Measurements from ENCODE around the gene EHMT1.

EHMT1 gene

DNA sequence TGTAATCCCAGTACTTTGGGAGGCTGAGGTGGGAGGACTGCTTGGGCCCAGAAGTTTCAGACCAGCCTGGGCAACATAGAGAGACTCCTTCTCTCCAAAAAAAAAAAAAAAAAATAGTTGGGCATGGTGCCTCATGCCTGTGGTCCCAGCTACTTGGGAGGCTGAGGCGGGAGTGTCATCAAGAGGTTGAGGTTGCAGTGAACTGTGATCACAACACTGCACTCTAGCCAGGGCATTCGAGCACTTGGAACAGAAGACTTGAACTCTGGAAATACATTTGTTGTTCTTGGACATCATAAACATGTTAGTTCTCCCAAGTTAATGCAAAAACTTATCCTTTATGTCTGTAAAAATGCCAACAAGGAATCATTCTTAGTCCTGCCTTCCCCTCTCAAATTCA is 29.6 kb downstream of the EHMT1 start:
- DNase-seq, result no peak

DNA sequence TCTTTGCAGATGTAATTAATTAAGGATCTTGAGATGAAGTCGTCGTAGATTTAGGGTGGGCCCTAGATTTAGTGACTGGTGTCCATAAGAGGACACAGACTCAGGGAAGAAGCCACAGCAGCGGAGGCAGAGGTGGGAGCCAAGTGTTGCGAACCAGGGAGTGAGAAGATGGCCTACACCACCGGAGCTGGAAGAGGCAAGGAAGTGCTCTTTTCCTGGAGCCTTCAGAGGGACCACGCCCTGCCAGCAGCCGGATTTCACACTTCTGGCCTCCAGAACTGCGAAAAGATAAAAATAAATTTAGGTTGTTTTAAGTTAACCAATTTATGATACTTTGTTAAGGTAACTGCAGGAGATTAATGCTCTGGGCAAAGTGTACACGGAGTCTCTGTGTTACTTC is 30.7 kb downstream of the EHMT1 start:
- DNase-seq, result no peak

DNA sequence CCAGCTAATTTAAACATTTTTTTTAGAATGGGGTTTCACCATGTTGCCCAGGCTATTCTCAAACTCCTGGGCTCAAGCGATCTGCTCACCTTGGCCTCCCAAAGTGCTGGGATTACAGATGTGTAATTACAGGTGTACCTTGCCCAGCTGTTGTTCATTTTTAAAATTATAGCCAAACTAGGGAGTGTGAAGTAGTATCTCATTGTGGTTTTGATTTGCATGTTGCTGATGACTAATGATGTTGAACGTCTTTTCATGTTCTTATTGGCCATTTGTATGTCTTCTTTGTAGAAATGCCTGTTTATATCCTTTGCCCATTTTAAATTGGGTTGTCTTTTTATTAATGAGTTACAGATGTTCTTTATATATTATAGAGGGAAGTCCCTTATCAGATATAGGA is 31.5 kb downstream of the EHMT1 start:
- no peak for DNase-seq

DNA sequence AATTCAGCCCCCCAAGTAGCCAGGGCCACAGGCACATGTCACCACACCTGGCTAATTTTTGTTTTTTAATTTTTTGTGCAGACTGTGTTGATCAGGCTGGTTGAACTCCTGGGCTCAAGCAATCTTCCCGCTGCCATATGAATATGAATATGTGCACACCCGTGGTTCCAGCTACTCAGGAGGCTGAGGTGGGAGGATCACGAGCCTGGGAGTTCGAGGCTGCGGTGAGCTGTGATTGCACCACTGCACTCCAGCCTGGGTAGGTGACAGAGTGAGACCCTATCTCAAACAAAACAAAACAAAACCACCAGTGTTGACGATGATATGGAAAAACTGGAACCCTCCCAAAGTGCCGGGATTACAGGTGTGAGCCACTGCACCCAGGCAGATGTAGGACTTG is 32.0 kb downstream of the EHMT1 start:
- DNase-seq, result no peak

DNA sequence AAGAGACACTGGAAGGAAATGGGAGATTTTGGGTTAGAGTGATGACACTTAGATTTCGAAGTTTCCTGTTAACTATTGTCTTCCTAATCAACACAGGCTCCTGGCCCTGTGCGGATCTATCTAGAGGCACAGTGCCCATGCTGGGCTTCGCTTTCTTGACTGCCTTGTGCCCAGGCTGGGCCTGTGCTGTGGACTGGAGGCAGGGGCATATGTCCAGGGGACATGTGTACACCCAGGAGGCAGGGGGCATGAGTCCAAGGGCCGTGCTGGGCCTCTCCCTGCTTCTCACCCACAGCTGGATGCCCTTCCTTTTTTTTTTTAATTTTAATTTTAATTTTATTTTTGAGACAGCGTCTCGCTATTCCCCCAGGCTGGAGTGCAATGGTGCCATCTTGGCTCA is 37.6 kb downstream of the EHMT1 start:
- no peak for DNase-seq

DNA sequence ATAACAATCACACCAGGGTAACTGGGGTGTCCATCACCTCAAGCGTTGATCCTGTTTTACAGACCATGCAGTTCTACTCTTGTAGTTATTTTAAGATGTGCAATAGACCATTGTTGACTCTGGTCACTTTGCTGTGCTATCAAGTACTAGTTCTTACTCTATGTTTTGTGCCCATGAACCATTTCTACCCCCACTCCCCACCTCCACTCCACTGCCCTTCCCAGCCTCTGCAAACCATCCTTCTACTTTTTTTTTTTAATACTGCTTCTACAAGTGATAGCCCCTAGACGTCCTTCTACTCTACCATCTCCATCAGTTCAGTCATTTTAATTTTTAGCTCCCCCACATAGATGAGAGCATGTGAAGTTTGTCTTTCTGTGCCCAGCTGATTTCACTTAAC is 38.8 kb downstream of the EHMT1 start:
- DNase-seq, result no peak

DNA sequence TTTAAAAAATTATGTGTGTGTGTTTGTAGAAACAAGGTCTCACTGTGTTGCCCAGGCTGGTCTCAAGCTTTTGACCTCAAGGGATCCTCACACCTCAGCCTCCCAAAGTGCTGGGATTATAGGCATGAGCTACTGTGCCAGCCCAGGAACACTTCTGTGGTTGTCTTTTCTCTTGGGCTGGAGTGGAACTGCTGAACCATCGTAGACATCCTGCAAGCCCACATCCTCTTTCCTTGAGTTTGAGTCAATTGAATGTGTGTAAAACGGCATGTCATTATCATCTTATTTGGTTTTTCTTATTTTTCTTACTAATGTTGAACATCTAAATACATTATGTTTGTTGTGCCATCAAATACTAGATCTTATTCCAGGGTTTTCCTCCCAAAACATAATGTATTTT is 40.0 kb downstream of the EHMT1 start:
- no peak for DNase-seq

DNA sequence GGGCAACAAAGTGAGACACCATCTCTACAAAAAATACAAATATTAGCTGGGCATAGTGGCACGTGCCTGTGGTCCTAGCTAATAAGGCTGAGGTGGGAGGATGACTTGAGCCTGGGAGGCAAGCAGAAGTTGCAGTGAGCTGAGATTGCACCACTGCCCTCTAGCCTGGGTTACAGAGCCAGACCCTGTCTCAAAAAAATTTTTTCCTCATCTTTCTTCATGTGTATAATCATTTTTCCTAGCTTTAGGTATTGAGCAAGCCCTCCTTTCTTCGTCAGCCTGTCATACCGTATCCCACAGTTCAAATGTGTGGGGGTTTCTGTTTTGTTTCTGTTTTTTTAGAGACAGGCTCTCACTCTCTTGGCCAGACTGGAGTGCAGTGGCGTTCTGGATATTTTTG is 41.3 kb downstream of the EHMT1 start:
- no peak for DNase-seq

DNA sequence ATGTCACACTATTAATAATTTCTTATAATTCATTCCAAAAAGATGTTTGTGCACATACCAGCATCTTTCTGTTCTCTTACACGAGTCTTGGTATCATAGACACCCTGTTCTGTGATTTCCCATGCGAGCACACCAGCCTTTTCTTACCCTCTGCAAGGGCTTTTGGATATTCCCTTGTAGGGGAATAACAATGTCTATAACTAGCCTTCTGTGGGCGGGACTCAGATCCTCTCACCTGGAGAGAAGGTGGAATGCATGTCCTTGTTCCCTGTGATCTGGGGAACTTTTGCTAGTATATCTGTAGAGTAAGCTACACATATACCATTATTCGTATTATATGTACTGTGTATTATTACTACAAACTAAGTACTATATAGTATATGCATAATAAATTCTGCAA is 44.8 kb downstream of the EHMT1 start:
- no peak for DNase-seq

DNA sequence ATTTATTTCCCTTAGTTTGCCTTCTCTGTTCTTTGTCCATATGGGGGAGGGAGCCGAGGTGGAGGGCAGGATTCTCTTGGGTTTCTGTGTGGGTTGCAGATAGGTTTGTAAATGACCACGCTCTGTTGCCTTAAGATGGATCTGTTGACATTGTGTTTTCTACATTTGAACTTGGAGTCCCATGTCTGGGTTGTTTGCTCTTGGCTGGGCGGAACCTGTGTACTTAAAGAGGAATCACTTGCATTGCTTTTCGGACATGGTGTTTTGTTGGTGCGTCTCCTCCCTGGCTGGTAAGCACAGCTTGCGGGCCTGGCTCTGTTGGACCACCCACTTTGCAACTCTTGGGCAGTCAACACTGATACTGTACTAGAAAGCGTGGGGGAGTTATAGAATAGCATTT is 45.9 kb downstream of the EHMT1 start:
- no peak for DNase-seq

DNA sequence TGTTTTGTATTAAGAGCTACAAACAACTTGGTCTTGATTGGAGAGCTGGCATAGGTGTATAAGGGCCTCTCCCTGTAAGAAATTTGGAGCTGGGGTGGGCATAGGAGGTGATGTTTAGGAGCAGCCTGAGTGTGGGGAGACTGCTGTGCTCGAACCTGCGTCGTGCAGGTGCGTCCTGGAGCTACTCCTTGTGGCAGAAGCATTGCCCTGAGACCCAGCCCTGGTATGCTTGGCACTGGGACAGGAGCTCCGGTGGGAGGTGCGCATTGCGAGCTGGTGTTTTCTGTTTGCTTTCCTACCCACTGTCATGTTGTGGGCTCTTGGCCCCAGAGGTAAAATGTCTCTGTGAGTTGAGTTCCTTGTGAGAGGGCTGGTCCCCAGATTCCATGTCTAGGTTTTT is 46.4 kb downstream of the EHMT1 start:
- no peak for DNase-seq

DNA sequence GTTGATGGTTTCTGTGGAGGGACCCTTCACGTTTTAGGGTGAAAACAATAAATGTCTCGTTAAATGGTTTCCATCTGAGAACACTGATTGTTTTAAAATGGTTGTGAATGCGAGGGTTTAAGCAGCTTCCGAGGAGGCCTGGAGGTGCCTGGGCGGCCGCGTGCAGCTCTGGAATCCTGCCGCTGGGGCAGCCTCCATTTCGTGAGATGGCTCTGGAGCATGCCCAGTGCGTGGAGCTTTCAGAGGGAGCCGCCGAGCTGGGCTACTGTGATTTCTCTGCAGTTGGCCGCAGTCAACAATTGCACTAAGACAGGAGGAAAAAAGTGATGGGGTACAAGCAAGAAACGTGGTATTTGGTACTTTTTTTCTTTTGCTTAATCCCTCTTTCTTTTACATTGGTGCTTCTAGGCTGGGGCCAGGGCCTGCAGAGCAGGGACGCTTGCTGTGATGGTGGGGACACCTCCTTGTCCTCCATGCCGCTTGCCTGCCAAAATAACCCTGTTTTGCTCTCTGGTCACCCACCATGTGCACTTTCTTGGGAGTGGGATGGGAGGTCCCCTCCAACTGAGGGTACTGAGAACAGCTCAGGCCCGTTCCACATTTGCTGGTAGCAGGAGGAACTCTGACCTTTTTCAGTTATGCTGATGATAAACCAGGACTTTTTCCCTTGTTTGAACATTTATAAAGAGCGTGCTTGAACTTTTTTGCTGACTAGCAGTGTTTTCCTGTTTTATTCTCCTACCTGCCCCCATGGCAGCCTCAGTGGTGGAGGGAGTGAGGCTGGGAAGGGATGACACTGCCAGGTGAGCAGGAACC is 47.1 kb downstream of the EHMT1 start:
- no peak for DNase-seq

DNA sequence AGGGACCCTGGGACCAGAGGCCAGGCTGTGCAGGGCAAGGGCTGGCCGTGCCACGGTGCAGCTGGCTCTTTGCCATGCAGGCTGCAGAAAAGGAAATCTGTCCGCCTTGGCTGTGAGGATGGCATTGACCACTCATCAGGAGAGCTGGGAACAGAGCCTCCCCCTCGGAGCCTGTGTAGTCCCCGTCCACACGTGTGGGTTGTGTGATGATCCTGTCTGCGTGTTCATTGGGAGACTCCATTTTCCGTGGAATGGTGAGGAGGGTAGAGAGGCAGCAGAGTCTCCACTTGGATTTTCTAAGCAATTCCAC is 47.7 kb downstream of the EHMT1 start:
- DNase-seq, result no peak

DNA sequence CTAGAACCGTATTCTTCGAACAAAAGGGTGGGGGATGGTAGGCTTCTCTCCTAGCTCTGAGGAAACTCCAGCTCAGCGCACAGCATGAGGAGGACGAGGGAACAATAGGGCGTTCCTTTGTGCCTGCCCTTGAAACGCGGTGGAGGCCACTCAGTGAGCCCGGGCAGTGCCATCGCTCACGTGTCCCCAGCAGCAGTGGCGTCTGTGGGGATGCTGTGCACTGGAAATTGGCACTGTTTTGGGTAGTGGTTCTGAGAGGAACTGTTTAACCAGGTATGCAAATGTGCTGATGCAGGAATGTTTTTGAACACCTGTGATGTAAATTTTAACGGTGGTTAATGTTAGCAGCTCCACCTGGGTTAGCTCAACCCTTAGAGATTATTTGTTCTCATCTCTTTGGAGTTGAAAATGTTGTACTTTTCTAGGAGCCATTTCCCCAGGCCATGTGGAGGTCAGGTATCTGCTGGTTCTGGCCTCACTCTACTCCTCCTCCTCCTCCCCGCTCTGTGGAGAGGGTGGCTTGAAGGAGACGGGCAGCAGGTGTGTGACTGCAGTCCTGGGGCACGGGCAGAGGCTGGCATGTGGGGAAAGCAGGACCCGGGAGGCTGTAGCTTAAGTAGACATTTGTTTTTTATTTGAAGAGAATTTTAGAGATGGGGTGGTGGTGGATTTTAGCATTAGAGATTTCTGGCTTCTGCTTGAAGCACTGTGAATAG is 48.3 kb downstream of the EHMT1 start:
- no peak for DNase-seq

DNA sequence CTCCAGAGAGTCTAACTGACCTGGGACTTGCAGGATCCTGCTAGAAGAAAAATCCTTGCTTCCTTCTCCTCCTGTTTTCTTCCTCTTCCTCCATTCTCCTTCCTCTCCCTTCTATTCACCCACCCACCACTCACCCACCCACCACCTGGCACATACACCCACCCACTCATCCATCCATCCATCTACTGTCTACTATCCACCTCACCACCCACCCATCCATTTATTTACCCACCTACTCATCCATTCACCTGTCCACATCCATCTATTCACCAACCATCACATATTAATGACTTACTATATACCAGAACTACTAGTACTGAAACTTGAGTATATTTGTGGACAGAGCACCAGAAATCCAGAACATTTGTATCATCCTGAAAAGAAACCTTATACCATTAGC is 49.4 kb downstream of the EHMT1 start:
- DNase-seq, result no peak

DNA sequence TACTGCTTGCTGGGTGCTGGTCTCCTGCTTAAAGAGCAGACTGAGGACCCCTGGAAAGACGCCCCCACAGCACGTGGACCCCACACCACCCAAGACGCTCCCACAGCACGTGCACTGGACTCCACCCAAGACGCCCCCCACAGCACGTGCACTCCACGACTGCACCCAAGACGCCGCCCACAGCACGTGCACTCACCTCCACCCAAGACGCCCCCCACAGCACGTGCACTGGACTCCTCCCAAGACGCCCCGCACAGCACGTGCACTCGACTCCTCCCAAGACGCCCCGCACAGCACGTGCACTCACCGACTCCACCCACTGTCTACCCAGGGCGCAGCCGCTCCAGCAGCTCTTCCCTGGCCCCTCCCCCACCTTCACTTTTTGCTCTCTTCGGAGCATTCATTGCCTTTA is 50.5 kb downstream of the EHMT1 start:
- no peak for DNase-seq

DNA sequence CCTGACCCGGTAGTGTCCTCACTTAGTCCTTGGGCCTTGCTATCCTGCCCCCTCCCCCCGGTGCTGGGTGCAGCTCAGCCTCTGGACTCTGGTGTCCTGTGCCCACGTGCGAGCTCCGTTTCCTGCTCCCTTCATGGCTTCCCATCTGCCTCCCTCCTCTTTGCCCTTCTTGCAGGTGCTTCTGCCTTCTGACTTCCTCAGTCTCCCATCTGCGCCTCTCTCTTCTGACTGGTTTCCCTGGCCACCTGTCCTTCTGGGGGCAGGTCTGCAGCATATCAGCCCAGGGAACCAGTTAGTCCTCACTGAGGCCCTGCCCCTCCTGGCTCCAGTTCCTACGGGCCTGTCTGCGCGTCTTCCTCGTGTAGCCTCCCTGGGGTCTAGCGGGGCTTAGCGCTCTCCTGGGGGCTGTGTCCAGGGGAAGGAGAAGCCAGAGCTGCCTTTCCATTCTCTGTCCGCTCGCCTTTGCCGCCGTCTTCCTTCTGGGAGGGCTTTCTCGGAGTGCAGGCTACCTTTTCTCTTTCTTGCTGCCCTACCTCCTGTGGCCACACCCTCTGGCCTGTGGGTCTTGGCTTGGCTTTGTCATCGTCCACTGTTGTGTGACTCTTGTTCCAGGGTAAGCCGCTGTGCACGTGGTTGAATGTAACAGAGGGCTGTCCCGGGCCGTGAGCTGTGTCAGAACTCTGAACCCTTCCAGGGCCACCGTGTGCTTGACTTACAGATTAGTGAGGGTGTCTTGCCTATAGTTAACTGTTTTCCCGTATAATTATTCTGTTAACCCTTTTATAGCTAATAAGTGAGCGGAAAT is 51.8 kb downstream of the EHMT1 start:
- DNase-seq, result no peak

DNA sequence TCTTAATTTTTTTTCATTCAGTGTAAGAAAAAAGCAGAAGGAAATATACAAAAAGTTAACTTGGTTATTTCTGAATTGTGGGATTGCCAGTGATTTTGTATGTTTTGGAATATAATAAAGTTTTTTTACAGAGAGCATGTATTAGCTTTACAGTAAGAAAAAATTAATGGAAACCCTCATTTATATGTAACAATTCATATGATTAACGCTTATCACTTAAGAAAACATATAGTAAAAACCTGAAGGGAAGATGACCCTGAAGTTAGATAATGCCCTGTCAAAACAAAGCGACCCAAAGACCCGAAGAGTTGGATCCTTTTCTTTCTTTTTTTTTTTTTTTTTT is 52.4 kb downstream of the EHMT1 start:
- DNase-seq, result no peak

DNA sequence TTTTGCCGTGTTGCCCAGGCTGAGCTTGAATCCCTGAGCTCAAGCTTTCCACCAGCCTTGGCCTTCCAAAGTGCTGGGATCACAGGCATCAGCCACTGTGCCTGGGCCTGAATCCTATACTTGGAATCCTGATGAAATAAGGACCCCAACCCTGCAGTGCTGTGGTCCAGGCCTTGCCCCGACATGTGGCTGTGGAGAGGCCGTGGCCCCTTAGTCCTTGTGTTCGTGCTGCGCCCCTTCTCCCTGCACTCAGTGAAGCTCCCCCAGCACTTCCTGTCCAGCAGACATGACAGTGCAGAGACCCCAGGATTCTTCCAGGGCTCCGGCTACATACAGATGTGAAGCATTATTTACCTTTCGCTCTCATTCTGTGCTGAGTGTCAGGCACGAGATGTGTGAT is 52.9 kb downstream of the EHMT1 start:
- no peak for DNase-seq

DNA sequence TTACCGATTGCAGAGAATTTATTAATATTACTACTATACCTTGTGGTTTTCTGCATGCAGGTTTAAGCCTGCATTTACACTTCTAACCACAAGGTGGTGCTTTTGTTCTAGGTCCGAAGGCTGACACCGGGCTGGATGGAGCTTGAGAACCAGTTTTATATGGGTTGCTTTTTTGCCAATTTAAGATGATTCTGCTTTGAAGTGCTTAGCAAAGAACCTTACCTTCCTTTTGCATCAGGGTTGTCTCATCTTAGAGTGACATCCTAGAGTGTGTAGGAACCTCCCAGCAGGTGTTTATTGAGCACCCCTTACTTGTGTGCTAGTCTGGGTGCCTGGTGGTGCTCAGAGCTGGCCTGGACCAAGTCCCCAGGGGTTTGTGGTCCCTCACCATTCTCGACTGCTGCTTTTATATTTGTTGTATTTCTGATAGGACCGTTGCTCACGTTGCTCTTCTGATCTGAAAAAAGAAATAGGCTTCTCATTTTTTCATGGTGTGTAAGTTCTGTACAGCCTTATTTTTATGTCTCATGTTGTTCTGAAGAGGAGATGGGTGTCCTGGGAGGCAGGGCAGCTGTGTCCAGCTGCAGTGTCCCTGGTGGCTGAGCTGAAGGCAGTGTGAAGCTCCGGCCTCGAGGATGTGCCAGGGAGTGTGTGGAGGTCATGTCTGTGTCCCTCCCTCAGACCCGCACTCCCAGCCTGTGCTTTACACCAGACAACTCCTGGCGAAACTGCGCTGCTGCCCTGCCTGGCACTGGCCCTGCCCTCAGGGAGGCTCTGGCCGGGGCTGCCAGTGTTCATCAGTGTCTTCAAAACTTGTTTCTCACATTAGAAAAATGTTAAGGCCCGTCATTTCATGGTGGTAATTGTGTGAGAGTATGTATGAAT is 54.3 kb downstream of the EHMT1 start:
- DNase-seq, result peak; percentile 49 to 73

DNA sequence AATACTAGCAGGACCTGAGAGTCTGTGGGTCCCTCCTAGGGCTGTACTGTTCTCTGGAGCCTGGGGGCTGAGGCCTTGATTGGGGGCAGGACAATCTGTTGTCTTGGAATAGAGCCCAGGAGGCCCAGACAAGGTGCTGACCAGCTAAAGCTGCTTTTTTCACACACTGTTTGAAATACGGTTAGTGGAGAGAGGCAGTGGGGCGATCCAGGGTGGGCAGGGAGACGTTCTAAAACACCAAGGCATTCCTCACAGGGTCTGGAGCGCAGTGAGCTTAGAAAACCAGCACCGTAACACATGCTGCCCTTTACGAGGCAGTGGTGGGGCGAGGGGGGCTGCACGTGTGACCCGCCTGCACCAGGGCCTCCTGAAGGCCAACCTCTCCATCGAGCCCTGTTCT is 55.1 kb downstream of the EHMT1 start:
- no peak for DNase-seq

DNA sequence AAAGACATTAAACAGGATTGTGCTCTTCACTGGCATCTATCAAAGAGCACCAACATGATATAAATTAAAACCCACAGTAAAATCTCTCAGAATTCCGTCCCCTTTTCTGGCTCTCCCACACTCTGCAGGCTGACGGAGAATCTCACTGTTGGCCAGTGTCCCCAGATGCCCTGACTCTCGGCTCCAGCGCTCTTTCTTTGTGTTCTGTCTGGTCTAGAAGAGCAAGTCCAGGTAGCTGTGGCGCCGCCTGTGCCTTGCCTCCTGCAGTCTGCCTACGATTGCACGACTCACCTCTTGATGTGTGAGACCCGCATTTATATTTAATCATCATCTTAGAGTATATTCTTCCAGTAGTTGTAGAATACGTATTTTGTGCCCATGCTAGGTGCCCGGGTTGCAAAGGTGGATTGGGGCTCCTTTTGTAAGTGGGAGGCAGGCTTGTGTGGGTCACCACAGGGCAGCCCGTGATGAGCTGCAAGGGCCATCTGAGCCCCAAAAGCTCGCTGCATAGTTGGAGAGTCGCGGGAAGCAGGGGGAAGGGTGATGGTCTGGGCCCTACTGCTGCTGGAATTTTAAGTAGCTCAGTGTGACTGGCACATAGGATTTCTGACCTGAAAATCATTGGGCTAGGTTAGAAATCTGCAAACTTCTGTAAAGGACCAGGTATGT is 55.6 kb downstream of the EHMT1 start:
- no peak for DNase-seq

DNA sequence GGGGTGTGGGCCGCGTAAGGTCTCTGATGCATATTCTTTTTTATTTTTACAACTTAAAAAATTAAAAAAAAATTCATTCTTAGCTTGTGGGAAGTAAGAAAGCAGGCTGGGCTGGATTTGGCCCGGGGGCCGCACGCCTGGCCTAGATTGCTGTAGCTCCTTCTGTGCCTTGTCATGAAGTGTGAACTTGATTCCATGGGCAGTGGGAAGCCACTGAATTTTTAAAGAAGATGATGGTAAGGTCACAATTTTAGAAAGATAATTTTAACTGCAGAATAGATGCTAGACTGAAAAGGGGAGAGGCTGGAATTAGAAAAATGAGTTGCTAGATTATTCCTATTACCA is 56.1 kb downstream of the EHMT1 start:
- DNase-seq, result no peak

All from CD4-positive, alpha-beta T cell treated with Interferon alpha-2 for 1 hour (primary cell).